ENCODE results near the gene BEST3. TPM values are rescaled to one million over a fixed set of nuclear protein-coding genes. Genes with fewer than 3 reads are reported as not detected.

Gene BEST3
- total and polyA plus RNA-seq, 2 of the 4 experiments (the other 2 are of a cell fraction), result under 0.01 to 0.07 TPM

GRCh38 chr12:69676257-69677012 is 22.7 kb downstream of the BEST3 start:
- Histone ChIP-seq H3K9me3 (ENCODE audit: control insufficient read depth, insufficient read depth, low read length) (no peaks in the 10 kb centered on the region), H3K36me3 (ENCODE audit: control insufficient read depth, insufficient read depth, low read length) (no peaks in the 10 kb centered on the region), H2BK120ac (ENCODE audit: low read depth, low read length) (no peak overlapping the region), H3K27ac (ENCODE audit: insufficient read depth, low read length) (no peak overlapping the region), H3K4me2 (ENCODE audit: low read depth, low read length) (no peak overlapping the region), H4K5ac (ENCODE audit: low read depth, low read length) (no peak overlapping the region), H2AFZ (replicated peaks; ENCODE audit: low read length, poor library complexity) (no peak overlapping the region), H4K91ac (ENCODE audit: insufficient read depth, low read depth, low read length) (no peak overlapping the region), H2AK5ac (ENCODE audit: low read depth, low read length) (no peak overlapping the region), H3K23ac (ENCODE audit: low read depth, low read length) (no peak overlapping the region), H4K20me1 (ENCODE audit: insufficient read depth, low read length) (no peaks in the 10 kb centered on the region), H3K14ac (replicated peaks; ENCODE audit: low read depth, low read length) (no peak overlapping the region), H3K79me1 (ENCODE audit: low read depth in 1 of 2, low read length in 2 of 2) (no peaks in the 10 kb centered on the region), H2BK5ac (ENCODE audit: low read depth, low read length, poor library complexity, severe bottlenecking) (no peak overlapping the region), H3K18ac (ENCODE audit: low read depth, low read length) (no peak overlapping the region), H3K27me3 (ENCODE audit: control insufficient read depth, insufficient read depth, low read length) (no peaks in the 10 kb centered on the region), H3K9me1 (ENCODE audit: insufficient read depth, low read length) (no peaks in the 10 kb centered on the region), H3K4me3 (ENCODE audit: insufficient read depth, low read depth, low read length) (no peak overlapping the region), H2AK9ac (replicated peaks; ENCODE audit: low read depth, low read length, poor library complexity) (no peak overlapping the region), H4K8ac (ENCODE audit: low read depth in 2 of 2, low read length in 2 of 2) (no peak overlapping the region), H2BK20ac (ENCODE audit: low read depth, low read length) (no peak overlapping the region), H3K4me1 (ENCODE audit: control insufficient read depth, insufficient read depth, low read length) (no peaks in the 10 kb centered on the region), H2BK15ac (ENCODE audit: low read depth, low read length) (no peak overlapping the region), H3K9ac (ENCODE audit: low read depth, low read length) (no peak overlapping the region), H3K56ac (ENCODE audit: extremely low read depth, insufficient read depth, low read length) (no peak overlapping the region), H3K4ac (ENCODE audit: low read depth, low read length) (no peak overlapping the region)
- TF ChIP-seq NFE2L2 (IDR thresholded peaks at IDR 0.05; ENCODE audit: low read depth, low read length), result no peak
- no peak for TF ChIP-seq CHD1 (IDR thresholded peaks at IDR 0.05; ENCODE audit: low read depth, low read length)
- peak; percentile 21; the same call in 1 of the 2 replicates for TF ChIP-seq CTCF (conservative IDR thresholded peaks at IDR 0.05; ENCODE audit: low read depth, low read length)
- TF ChIP-seq SMC3 (IDR thresholded peaks at IDR 0.05; ENCODE audit: low read depth, low read length), result no peak
- dilution Hi-C loops (cut with HindIII; ENCODE audit: low sequenced_read_pairs, unreplicated experiment), result no loop called here
- in situ Hi-C loops (cut with MboI; ENCODE audit: low sequenced_read_pairs), result no loop called here
- ChIA-PET CTCF (no interaction called here), POLR2A (ENCODE audit: unreplicated experiment) (no interaction called here)
- intact Hi-C loops (cut with micrococcal nuclease), result no loop called here
- no TSS peak for BruUV-seq (replicated peaks)
- 92% methylated on average over 5 of the region's 8 CpGs; no CpG with 5 or more reads in 1 of the 2 experiments for WGBS, 2 experiments (ENCODE audit: extremely low coverage in 2 of 2, insufficient read length in 1 of 2)
- DNase-seq, result peak; percentile 18
- no peak; the same call in 1 of the 2 replicates for ATAC-seq (ENCODE audit: low read depth)

All from IMR-90 (cell line).